ENCODE data around the gene ATF2. TPM values are rescaled to one million over a fixed set of nuclear protein-coding genes. Genes with fewer than 3 reads are reported as not detected.
A peak's percentile ranks its signal among the peaks of the same experiment; 100 is the strongest.

ATF2 gene
- total and polyA plus RNA-seq, 2 of the 13 experiments (the other 11 are each of a cell fraction or from before 2014, with no cell fraction given): 91.6 to 95.1 TPM

DNA sequence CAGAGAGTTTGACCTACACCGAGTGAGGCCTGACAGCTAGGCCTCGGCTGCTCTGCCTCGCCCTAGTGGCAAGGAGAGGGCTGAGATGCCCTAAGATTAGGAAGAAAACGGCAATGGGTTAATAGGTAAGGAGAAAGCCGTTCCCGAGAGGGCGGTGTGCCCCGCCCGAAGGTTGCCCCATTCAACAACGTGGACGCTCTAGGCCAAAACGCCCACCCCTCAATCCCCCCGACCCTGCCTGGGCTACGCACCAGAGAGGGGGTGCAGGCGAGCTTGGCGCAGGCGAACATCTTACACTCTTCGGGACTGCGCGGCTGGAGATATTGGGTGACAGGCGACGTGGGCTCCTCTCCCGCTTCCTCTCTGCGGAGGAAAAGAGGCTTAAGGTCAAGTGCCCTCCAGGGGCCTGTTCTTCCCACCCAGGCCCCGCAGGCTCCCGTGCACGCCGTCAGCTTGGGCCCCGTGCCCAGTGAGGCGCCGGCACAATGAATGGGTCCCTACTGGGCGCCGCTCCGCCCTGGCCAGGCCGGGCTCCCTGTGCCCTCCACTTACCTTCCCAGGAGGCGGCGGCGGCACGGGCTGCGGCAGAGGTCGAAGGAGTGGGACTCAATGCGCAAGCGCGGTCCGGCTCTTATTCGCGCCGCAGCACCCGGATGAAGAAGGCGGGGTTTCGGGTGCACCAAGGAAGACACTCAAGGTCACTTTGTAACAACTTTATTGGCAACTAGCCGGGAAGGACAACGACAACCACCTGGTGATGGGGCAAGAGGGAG lies 13.3 kb upstream of the ATF2 start, which contains the start of gene ATP5MC3 (continued):
- no peak; the same call in 1 of the 2 replicates for TF ChIP-seq STAT5B (CRISPR knock-in tag; IDR thresholded peaks at IDR 0.05)
- TF ChIP-seq CC2D1A (CRISPR knock-in tag; IDR thresholded peaks at IDR 0.05): no peak
- peak; percentile 93 for TF ChIP-seq CCAR2 (optimal IDR thresholded peaks at IDR 0.05; ENCODE audit: low read depth, low read length)
- TF ChIP-seq SP4 (CRISPR knock-in tag; IDR thresholded peaks at IDR 0.05): peak; percentile 84
- TF ChIP-seq ZNF556 (CRISPR knock-in tag; IDR thresholded peaks at IDR 0.05; ENCODE audit: borderline replicate concordance): no peak; the same call in 1 of the 2 replicates
- TF ChIP-seq, protein P1, sequence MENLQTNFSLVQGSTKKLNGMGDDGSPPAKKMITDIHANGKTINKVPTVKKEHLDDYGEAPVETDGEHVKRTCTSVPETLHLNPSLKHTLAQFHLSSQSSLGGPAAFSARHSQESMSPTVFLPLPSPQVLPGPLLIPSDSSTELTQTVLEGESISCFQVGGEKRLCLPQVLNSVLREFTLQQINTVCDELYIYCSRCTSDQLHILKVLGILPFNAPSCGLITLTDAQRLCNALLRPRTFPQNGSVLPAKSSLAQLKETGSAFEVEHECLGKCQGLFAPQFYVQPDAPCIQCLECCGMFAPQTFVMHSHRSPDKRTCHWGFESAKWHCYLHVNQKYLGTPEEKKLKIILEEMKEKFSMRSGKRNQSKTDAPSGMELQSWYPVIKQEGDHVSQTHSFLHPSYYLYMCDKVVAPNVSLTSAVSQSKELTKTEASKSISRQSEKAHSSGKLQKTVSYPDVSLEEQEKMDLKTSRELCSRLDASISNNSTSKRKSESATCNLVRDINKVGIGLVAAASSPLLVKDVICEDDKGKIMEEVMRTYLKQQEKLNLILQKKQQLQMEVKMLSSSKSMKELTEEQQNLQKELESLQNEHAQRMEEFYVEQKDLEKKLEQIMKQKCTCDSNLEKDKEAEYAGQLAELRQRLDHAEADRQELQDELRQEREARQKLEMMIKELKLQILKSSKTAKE (CRISPR knock-in tag; IDR thresholded peaks at IDR 0.05; ENCODE audit: borderline replicate concordance): no peak
- TF ChIP-seq ZC3H4 (CRISPR knock-in tag; IDR thresholded peaks at IDR 0.05; ENCODE audit: borderline replicate concordance): no peak
- peak; percentile 90 for TF ChIP-seq HOXA3 (CRISPR knock-in tag; IDR thresholded peaks at IDR 0.05)
- TF ChIP-seq ZNF292 (CRISPR knock-in tag; IDR thresholded peaks at IDR 0.05; ENCODE audit: borderline replicate concordance, low read depth): peak; percentile 35; the same call in 1 of the 2 replicates
- peak; percentile 77 for TF ChIP-seq MEIS2 (CRISPR knock-in tag; IDR thresholded peaks at IDR 0.05)
- no peak for TF ChIP-seq HOXA7 (CRISPR knock-in tag; IDR thresholded peaks at IDR 0.05)
- no peak for TF ChIP-seq ZNF207 (IDR thresholded peaks at IDR 0.05; ENCODE audit: borderline replicate concordance)
- TF ChIP-seq SKI (IDR thresholded peaks at IDR 0.05; ENCODE audit: partially characterized antibody): peak; percentile 58
- TF ChIP-seq SMARCE1 (IDR thresholded peaks at IDR 0.05; ENCODE audit: borderline replicate concordance): no peak
- TF ChIP-seq ZNF318 (CRISPR knock-in tag; IDR thresholded peaks at IDR 0.05): no peak
- peak; percentile 72; the same call in 1 of the 2 replicates for TF ChIP-seq MTA1 (CRISPR knock-in tag; IDR thresholded peaks at IDR 0.05; ENCODE audit: borderline replicate concordance)
- peak; percentile 60; the same call in 1 of the 2 replicates for TF ChIP-seq ARNTL (CRISPR knock-in tag; IDR thresholded peaks at IDR 0.05)
- no peak for TF ChIP-seq NFYB (CRISPR knock-in tag; IDR thresholded peaks at IDR 0.05)
- TF ChIP-seq, protein P2, sequence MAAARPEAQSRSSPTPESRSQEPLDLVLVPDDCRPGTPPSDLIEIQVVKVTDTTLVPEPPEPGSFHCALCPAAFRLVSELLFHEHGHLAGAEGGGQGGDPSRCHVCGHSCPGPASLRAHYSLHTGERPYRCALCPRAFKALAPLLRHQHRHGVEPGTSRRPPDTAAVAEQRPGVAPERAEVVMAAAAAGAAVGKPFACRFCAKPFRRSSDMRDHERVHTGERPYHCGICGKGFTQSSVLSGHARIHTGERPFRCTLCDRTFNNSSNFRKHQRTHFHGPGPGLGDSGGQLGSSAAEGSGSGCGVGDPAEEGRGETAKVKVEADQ (CRISPR knock-in tag; IDR thresholded peaks at IDR 0.05; ENCODE audit: borderline replicate concordance): peak; percentile 84

Data from HepG2 (cell line).